Measurements from ENCODE around the gene CDH11.

The CDH11 gene

DNA sequence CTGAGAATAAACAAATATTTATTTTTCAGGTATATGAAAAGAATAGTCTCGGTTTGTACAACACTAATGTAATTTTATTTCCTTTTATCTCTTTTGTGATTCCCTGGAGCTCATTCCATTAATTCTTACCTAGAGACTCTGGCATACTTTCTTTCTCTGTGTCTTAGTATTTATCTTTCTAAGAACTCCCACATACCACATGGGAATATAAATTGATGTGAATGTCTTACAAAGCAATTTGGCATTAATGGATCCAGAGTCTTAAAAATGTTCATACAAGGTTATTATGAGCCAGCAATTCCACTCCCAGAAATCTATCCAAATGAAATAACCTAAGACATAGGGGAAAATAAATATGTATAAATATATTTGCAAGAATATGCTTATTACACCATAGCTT is 202.7 kb downstream of the CDH11 start:
- H3K4me3 ChIP-seq (ENCODE audit: low read length): no peak overlapping the region
- TF ChIP-seq, protein P1, sequence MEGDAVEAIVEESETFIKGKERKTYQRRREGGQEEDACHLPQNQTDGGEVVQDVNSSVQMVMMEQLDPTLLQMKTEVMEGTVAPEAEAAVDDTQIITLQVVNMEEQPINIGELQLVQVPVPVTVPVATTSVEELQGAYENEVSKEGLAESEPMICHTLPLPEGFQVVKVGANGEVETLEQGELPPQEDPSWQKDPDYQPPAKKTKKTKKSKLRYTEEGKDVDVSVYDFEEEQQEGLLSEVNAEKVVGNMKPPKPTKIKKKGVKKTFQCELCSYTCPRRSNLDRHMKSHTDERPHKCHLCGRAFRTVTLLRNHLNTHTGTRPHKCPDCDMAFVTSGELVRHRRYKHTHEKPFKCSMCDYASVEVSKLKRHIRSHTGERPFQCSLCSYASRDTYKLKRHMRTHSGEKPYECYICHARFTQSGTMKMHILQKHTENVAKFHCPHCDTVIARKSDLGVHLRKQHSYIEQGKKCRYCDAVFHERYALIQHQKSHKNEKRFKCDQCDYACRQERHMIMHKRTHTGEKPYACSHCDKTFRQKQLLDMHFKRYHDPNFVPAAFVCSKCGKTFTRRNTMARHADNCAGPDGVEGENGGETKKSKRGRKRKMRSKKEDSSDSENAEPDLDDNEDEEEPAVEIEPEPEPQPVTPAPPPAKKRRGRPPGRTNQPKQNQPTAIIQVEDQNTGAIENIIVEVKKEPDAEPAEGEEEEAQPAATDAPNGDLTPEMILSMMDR (conservative IDR thresholded peaks at IDR 0.05; ENCODE audit: low read depth, low read length): no peak
- DNase-seq (ENCODE audit: low read depth): no peak

DNA sequence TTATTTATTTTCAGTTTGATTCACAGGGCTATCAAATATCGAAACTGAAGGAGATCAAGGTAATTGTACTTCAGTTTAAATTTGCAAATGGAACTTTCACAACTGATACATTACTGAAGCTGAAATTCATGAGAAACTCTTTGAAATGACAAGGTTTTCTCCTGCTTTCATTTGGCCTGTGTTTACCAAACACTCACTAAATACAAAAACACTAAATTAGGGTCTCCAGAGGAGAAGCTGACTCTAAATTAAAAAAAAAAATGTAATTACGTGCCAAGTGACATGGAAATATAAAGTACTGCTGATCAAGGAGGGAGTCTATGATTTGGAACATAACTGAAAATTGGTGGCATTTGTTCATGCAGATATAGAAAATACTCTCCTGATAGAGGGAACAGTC is 205.8 kb downstream of the CDH11 start:
- no peak overlapping the region for H3K4me3 ChIP-seq (ENCODE audit: low read length)
- TF ChIP-seq, protein P1 (conservative IDR thresholded peaks at IDR 0.05; ENCODE audit: low read depth, low read length): no peak
- DNase-seq (ENCODE audit: low read depth): no peak

DNA sequence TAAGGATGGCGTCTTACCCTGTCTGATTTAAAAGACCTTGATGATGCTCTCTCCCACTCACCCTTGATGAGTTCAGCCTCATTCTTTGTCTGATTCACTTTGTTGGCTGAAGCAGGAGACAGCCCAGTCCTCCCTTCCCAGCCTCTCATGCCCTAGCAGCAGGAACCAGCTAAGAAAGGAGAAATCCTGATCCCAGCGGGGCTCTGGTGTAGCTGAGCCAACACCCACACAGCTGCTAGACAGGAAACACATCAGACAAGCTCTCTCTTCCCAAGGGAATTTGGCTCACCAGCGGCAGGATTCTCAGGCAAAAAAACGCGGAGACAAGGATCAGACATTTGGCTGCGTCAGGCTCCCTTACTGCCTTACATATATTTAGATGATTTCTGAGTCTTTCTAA is 211.5 kb downstream of the CDH11 start:
- no peak for DNase-seq (ENCODE audit: low read depth)
- TF ChIP-seq, protein P1 (conservative IDR thresholded peaks at IDR 0.05; ENCODE audit: low read depth, low read length): no peak
- H3K4me3 ChIP-seq (ENCODE audit: low read length): no peak overlapping the region

DNA sequence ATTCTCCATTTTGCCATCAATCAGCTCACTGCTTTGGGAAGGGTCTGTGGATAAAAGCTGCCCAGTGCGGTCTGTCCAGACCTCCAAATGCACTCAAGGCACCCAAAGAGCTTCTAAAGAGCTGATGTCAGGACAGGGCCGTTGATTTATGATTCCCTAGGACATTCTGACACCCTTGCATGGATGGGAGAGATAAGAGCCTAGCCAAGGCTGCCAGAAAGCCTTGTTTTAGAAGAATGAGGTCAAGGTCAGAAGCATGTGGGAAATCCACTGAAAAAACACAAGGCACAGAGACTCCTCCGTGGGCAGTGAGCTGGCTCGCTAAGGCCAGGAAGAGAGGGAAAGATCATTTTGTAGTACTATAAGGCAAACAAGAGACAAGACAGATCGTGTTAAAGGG is 214.0 kb downstream of the CDH11 start:
- TF ChIP-seq, protein P1 (conservative IDR thresholded peaks at IDR 0.05; ENCODE audit: low read depth, low read length): no peak
- no peak overlapping the region for H3K4me3 ChIP-seq (ENCODE audit: low read length)
- DNase-seq (ENCODE audit: low read depth): no peak

DNA sequence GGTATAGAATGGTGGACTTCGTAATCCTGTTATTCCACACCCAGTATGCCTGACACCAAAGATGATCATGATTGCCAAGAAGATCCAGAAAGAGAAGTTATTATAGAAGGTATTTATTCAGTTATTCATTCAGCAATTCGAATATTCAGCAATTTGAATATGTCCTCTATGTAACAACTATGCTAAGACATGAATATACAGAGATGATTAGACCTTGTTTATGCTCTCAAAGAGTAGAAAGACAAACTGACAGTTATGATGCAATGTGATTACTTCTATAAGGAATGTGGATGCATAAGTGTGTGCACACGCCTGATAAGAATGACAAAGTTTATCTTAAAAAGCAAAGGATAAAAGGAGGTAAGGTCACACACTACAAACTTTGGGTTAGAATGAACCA is 218.1 kb downstream of the CDH11 start:
- no peak for DNase-seq (ENCODE audit: low read depth)
- TF ChIP-seq, protein P1 (conservative IDR thresholded peaks at IDR 0.05; ENCODE audit: low read depth, low read length): no peak
- no peak overlapping the region for H3K4me3 ChIP-seq (ENCODE audit: low read length)

DNA sequence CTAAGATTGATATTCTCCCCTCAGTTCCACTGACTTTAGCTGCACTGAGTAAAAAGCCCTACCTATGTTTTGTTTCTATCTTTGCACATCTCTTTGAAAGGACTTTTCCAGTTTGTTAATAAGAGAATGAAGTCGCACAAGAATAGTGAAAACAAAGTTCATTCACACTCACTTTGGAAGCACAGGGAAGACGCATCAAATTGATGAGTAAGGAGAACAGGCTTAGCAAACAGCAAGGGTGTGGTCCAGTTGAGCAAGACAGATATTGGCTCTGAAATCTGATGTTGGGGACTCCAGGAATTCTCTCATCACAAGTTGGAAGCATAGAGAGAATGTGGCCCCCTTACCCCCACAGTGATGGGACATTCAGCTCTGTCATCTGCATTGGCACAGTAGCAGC is 221.3 kb downstream of the CDH11 start:
- no peak for DNase-seq (ENCODE audit: low read depth)
- TF ChIP-seq, protein P1 (conservative IDR thresholded peaks at IDR 0.05; ENCODE audit: low read depth, low read length): no peak
- H3K4me3 ChIP-seq (ENCODE audit: low read length): no peak overlapping the region

DNA sequence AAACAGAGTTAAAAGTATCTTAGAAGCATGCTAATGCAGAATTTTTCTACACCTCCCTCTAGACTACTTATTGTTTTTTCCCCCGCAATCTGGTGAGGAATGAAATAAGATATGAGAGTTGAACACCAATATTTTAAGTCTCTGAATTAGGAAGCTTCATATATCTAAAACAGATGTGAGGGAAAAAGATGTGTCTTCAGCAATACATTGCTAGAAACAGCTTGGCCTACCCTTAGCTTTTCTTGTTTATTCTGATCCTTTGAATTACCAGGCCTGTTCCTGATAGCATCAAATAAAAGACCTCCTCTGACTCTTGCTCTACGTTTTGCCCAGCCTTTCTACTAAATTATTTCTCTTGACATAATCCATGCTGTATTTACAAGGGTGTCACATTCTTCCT is 221.8 kb downstream of the CDH11 start:
- TF ChIP-seq, protein P1 (conservative IDR thresholded peaks at IDR 0.05; ENCODE audit: low read depth, low read length): no peak
- H3K4me3 ChIP-seq (ENCODE audit: low read length): no peak overlapping the region
- DNase-seq (ENCODE audit: low read depth): no peak

Data from retinal pigment epithelial cell (primary cell).